Measurements from ENCODE around the gene KIF2C.
"Not testable (repeated sequence)": the region's sequence is repeated elsewhere in the genome, so short reads cannot be mapped to it uniquely, and the experiment has no call there.

The KIF2C gene

DNA sequence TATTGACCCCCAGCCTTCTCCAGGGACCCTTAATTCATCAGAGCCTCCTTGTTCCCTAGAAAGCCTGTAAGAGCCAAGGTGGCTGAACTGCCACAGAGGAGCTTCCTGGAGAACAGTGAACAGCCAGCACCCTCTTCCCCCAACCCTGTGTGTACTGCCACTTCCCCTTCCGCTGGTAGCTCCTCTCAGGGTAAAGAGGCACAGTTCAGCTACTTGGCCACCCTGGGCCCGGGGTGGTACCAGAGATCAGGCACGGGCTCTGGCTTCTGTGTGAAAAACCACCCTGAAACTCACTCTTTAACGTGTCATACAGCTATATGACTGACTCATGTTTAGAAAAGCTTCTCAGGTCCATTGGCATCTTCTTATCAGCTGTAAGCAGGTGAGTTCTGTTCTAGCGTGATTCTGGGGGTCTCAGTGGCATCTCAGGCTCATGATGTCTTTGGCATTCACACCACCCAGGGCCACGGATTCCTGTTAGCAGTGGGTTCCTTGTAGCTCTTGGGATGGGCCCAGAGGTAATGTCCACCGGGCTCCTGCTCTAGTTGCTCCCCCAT, 42.8 kb upstream of the KIF2C start:
- no peak for DNase-seq (ENCODE audit: low spot score)
- TF ChIP-seq, protein P1, sequence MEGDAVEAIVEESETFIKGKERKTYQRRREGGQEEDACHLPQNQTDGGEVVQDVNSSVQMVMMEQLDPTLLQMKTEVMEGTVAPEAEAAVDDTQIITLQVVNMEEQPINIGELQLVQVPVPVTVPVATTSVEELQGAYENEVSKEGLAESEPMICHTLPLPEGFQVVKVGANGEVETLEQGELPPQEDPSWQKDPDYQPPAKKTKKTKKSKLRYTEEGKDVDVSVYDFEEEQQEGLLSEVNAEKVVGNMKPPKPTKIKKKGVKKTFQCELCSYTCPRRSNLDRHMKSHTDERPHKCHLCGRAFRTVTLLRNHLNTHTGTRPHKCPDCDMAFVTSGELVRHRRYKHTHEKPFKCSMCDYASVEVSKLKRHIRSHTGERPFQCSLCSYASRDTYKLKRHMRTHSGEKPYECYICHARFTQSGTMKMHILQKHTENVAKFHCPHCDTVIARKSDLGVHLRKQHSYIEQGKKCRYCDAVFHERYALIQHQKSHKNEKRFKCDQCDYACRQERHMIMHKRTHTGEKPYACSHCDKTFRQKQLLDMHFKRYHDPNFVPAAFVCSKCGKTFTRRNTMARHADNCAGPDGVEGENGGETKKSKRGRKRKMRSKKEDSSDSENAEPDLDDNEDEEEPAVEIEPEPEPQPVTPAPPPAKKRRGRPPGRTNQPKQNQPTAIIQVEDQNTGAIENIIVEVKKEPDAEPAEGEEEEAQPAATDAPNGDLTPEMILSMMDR (IDR thresholded peaks at IDR 0.05; ENCODE audit: borderline replicate concordance, control extremely low read depth, extremely low read depth, insufficient read depth, missing control alignments): no peak
- in situ Hi-C loops (cut with MboI; ENCODE audit: low sequenced_read_pairs, unreplicated experiment): no loop called here

DNA sequence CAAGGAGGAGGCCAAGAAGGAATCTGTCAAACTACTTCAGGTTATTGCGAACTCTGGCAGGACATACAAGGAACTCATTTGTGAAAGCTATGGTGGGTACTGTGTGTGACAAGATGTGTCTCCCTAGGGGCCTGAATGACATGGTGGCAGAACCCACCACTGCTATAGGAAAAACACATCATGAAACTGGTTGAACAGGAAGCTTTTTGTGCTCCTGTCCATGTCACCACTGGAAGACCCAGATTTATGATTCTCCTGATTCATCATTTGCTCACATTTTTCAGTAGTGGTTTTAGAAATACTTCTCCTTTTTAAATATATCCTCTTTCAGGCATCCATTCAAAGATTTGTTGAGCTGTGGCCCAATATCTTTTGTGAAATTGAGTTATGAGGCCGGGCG, 41.5 kb upstream of the KIF2C start:
- TF ChIP-seq, protein P1 (IDR thresholded peaks at IDR 0.05; ENCODE audit: borderline replicate concordance, control extremely low read depth, extremely low read depth, insufficient read depth, missing control alignments): no peak
- in situ Hi-C loops (cut with MboI; ENCODE audit: low sequenced_read_pairs, unreplicated experiment): no loop called here
- no peak for DNase-seq (ENCODE audit: low spot score)

DNA sequence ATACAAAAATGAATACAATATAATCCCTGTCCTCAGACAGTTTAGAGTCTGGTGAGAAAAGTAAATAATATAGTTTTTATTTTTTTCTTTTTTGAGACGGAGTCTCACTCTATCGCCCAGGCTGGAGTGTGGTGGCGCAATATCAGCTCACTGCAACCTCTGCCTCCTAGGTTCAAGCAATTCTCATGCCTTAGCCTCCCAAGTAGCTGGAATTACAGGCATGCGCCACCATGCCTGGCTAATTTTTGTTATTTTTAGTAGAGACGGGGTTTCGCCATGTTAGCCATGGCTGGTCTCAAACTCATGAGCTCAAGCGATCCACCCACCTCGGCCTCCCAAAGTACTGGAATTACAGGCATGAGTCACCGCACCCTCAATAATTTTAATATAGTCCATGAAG, 40.3 kb upstream of the KIF2C start:
- DNase-seq (ENCODE audit: low spot score); in situ Hi-C loops (cut with MboI; ENCODE audit: low sequenced_read_pairs, unreplicated experiment): not testable (repeated sequence)

DNA sequence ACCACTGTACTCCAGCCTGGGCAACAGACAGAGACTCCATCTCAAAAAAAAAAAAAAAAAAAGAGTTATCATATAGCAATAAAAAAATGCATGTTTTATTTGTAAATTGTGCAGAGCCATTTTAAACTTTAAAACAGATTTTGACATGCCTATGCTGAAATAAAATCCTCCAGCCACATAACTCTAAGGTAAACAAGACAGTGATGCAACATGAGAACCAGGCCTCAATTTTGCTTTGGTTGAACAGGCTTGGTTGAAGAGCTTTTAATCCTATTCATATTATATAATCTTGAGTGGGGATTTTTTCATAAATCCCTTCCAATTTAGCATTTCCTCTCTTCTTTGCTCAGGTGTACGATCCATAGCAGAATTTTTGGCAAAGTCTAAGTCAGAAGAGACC, 39.1 kb upstream of the KIF2C start:
- in situ Hi-C loops (cut with MboI; ENCODE audit: low sequenced_read_pairs, unreplicated experiment): no loop called here
- TF ChIP-seq, protein P1 (IDR thresholded peaks at IDR 0.05; ENCODE audit: borderline replicate concordance, control extremely low read depth, extremely low read depth, insufficient read depth, missing control alignments): no peak
- no peak for DNase-seq (ENCODE audit: low spot score)

DNA sequence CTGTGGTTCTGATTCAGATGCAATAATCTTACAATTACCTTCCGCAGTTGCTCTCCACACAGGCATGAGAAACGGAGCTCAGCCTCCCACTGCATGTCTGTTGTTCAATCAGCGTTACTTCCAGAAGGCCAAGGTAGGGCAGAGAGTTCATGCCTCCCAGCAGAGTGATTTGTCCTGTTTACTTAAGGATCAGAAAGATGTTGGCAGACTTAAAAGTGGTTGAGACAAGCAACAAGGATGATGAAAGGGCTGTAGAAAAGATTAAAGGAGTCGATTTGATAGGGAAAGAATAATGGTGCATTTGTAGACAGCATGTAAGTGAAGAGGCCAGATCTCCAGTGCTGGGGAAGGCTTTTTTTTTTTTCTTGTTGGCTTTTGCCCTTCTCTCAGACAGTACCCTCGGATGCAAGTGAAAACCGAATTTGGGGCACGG, 38.5 kb upstream of the KIF2C start:
- TF ChIP-seq, protein P1 (IDR thresholded peaks at IDR 0.05; ENCODE audit: borderline replicate concordance, control extremely low read depth, extremely low read depth, insufficient read depth, missing control alignments): no peak
- DNase-seq (ENCODE audit: low spot score): no peak
- in situ Hi-C loops (cut with MboI; ENCODE audit: low sequenced_read_pairs, unreplicated experiment): no loop called here

DNA sequence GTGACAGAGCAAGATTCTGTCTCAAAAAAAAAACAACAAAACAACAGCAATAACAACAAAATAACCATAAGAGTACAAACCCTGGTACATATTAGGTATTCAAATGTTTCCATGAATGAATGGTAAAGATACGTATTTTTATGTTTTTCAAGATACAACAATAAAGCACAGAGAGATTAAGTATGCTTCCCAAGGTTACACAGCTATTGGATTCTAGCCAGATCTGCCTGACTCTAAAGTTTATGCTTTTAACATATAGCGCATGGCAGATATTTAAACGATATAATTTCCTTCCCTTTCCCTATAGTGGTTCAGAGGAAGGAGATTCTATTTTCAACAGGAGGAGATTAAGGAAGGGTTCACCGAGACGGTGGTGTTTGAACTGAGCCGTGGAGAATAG, 34.2 kb upstream of the KIF2C start:
- no peak for DNase-seq (ENCODE audit: low spot score)
- in situ Hi-C loops (cut with MboI; ENCODE audit: low sequenced_read_pairs, unreplicated experiment): no loop called here
- TF ChIP-seq, protein P1 (IDR thresholded peaks at IDR 0.05; ENCODE audit: borderline replicate concordance, control extremely low read depth, extremely low read depth, insufficient read depth, missing control alignments): no peak

DNA sequence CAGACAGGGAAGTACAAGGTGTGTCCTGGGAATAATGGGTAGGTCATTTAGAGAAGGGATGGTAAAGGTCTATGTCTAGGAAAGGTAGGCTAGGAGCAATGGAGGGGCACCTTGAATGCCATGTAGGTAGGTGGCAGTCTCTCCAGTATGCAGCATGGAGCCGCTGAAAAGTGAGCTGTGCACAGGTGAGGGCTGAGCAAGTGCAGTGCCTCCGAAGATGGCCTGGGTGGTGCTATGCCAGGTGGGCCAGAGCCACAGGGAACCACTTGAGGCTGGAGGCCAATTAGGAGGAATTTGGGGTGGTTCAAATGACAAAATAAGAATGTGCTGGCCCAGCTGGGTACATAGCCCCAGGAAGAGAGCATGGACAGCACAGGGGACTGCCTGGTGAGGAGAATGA, 33.7 kb upstream of the KIF2C start:
- TF ChIP-seq, protein P1 (IDR thresholded peaks at IDR 0.05; ENCODE audit: borderline replicate concordance, control extremely low read depth, extremely low read depth, insufficient read depth, missing control alignments): no peak
- in situ Hi-C loops (cut with MboI; ENCODE audit: low sequenced_read_pairs, unreplicated experiment): no loop called here

More for the DNA sequence above, 33.7 kb upstream of the KIF2C start:
- no peak for DNase-seq (ENCODE audit: low spot score)

All from GM13976 (cell line).